H1 (cell line): ENCODE measurements around the gene FEV. TPM values are rescaled to one million over a fixed set of nuclear protein-coding genes. Genes with fewer than 3 reads are reported as not detected.

ENCODE experiments used
- CTCF ChIA-PET: fragments of 300-600 bp; sonication (Branson Sonifier 250); formaldehyde crosslinking; loops from one replicate; lab custom pipeline; 2021; ENCODE audit not compliant: partially characterized antibody; lab: Charles Lee
- POLR2A ChIA-PET: fragments of 300-600 bp; sonication (Branson Sonifier 250); formaldehyde crosslinking; loops from one replicate; lab custom pipeline; 2021; ENCODE audit warnings: inconsistent platforms; ENCODE audit not compliant: partially characterized antibody; lab: Charles Lee
- DNase-seq, 2 experiments: peaks; one replicate each; pipeline versions ENCODE4 v3.0.0 to v3.0.0-alpha.2; 2010 to 2022; ENCODE audit warnings: low spot score in 2 of 2, low read depth in 1 of 2, mixed read lengths in 1 of 2
- FAIRE-seq: peaks from 2 replicates; lab custom pipeline; 2011; peaks lifted over from hg19 to GRCh38; lab: Jason Lieb, UNC
- H2AFZ ChIP-seq: 2 replicates; pipeline ENCODE4 v1.8.1; 2012; ENCODE audit warnings: low read length, inconsistent platforms
- H2AK5ac ChIP-seq: 2 replicates; pipeline ENCODE4 v1.6.1; 2013; ENCODE audit warnings: low read depth, low read length
- H2BK120ac ChIP-seq: replicated peaks from 2 replicates; pipeline ENCODE3; 2013; ENCODE audit warnings: low read depth, low read length, inconsistent platforms
- H2BK12ac ChIP-seq: 2 replicates; pipeline ENCODE4 v1.6.1; 2013; ENCODE audit warnings: low read depth, low read length
- H2BK15ac ChIP-seq: 2 replicates; pipeline ENCODE4 v1.6.1; 2013; ENCODE audit warnings: low read length
- H2BK20ac ChIP-seq: 2 replicates; pipeline ENCODE4 v1.6.1; 2013; ENCODE audit warnings: low read length
- H2BK5ac ChIP-seq: 2 replicates; pipeline ENCODE4 v1.6.1; 2013; ENCODE audit warnings: low read depth, low read length
- H3K14ac ChIP-seq: 2 replicates; pipeline ENCODE4 v1.6.1; 2013; ENCODE audit warnings: inconsistent platforms; ENCODE audit not compliant: insufficient read length
- H3K18ac ChIP-seq: 2 replicates; pipeline ENCODE4 v1.6.1; 2013; ENCODE audit warnings: low read length; ENCODE audit errors: extremely low read depth
- H3K23ac ChIP-seq: 2 replicates; pipeline ENCODE4 v1.6.1; 2013; ENCODE audit warnings: inconsistent platforms; ENCODE audit not compliant: insufficient read length
- H3K23me2 ChIP-seq: 2 replicates; pipeline ENCODE4 v1.6.1; 2013; ENCODE audit warnings: low read depth, low read length
- H3K27ac ChIP-seq: 2 replicates; pipeline ENCODE4 v1.6.1; 2011; ENCODE audit warnings: low read depth, low read length, inconsistent platforms
- H3K27me3 ChIP-seq, 4 experiments: replicated peaks in 1 of 4; 1 replicate in 1 of 4; 2 replicates in 3 of 4; pipeline versions ENCODE4 v1.6.1 to v1.8.1; 2011 to 2013; ENCODE audit warnings: low read length in 3 of 4, mild to moderate bottlenecking in 3 of 4, inconsistent platforms in 2 of 4, mixed read lengths in 2 of 4, moderate library complexity in 1 of 4; ENCODE audit not compliant: control insufficient read depth in 3 of 4, insufficient read depth in 3 of 4; ENCODE audit errors: extremely low read depth in 1 of 4
- H3K36me3 ChIP-seq, 4 experiments: 2 replicates each; pipeline versions ENCODE4 v1.6.1 to v1.8.1; 2011 to 2013; ENCODE audit warnings: mild to moderate bottlenecking in 4 of 4, low read length in 3 of 4, moderate library complexity in 2 of 4, control low read depth in 1 of 4, inconsistent platforms in 1 of 4; ENCODE audit not compliant: insufficient read depth in 4 of 4, control insufficient read depth in 2 of 4
- H3K4ac ChIP-seq: replicated peaks from 2 replicates; pipeline ENCODE3; 2013; ENCODE audit warnings: low read length, low read depth, mixed read lengths, inconsistent platforms; ENCODE audit not compliant: insufficient read length
- H3K4me1 ChIP-seq, 4 experiments: replicated peaks in 1 of 4; 1 replicate in 1 of 4; 2 replicates in 3 of 4; pipeline versions ENCODE4 v1.6.1 to v1.8.1; 2011 to 2013; ENCODE audit warnings: low read length in 3 of 4, inconsistent platforms in 2 of 4, mixed read lengths in 1 of 4; ENCODE audit not compliant: insufficient read depth in 4 of 4, control insufficient read depth in 3 of 4
- H3K4me2 ChIP-seq, 2 experiments: 2 replicates each; pipeline versions ENCODE4 v1.6.1 to v1.8.1; 2011 to 2013; ENCODE audit warnings: low read depth in 2 of 2, low read length in 2 of 2, control low read depth in 1 of 2, inconsistent platforms in 1 of 2, mild to moderate bottlenecking in 1 of 2; ENCODE audit not compliant: insufficient read depth in 1 of 2
- H3K4me3 ChIP-seq, 4 experiments: fragments of 200-600, 300-600 bp in 1 of 4; sonication (generic), shearing (Covaris generic), sonication (Bioruptor Twin) in 1 of 4; 2 replicates each; pipeline versions ENCODE4 v1.5.1 to v1.8.1; 2011 to 2016; ENCODE audit warnings: low read length in 4 of 4, low read depth in 3 of 4, control low read depth in 2 of 4, inconsistent platforms in 2 of 4, mild to moderate bottlenecking in 2 of 4, mixed read lengths in 1 of 4, moderate library complexity in 1 of 4; ENCODE audit not compliant: insufficient read depth in 2 of 4; ENCODE audit errors: extremely low read depth in 1 of 4
- H3K56ac ChIP-seq: replicated peaks from 2 replicates; pipeline ENCODE3; 2013; ENCODE audit warnings: low read depth, mild to moderate bottlenecking, mixed read lengths, low read length, inconsistent platforms; ENCODE audit not compliant: insufficient read length
- H3K79me1 ChIP-seq: 2 replicates; pipeline ENCODE4 v1.6.1; 2013; ENCODE audit warnings: low read depth, low read length, control low read depth
- H3K79me2 ChIP-seq, 2 experiments: 2 replicates each; pipeline versions ENCODE4 v1.6.1 to v1.8.1; 2012 to 2013; ENCODE audit warnings: low read length in 2 of 2, mild to moderate bottlenecking in 2 of 2, inconsistent platforms in 1 of 2; ENCODE audit not compliant: insufficient read depth in 2 of 2, control insufficient read depth in 1 of 2
- H3K9ac ChIP-seq, 4 experiments: replicated peaks in 1 of 4; 1 replicate in 1 of 4; 2 replicates in 3 of 4; pipeline versions ENCODE4 v1.6.1 to v1.8.1; 2011 to 2013; ENCODE audit warnings: low read depth in 3 of 4, low read length in 3 of 4, control low read depth in 2 of 4, mild to moderate bottlenecking in 2 of 4, moderate library complexity in 2 of 4, inconsistent platforms in 1 of 4; ENCODE audit errors: extremely low read depth in 1 of 4
- H3K9me3 ChIP-seq, 2 experiments: 2 replicates each; pipeline versions ENCODE4 v1.6.1 to v1.8.1; 2012 to 2013; ENCODE audit warnings: mild to moderate bottlenecking in 2 of 2, moderate library complexity in 2 of 2, control low read depth in 1 of 2, inconsistent platforms in 1 of 2, low read depth in 1 of 2, low read length in 1 of 2, mixed read lengths in 1 of 2; ENCODE audit not compliant: insufficient read depth in 2 of 2
- H4K20me1 ChIP-seq, 2 experiments: replicated peaks in 1 of 2; 2 replicates each; pipeline versions ENCODE3 to v1.8.1; 2011 to 2013; ENCODE audit warnings: inconsistent platforms in 2 of 2, low read length in 2 of 2, mild to moderate bottlenecking in 1 of 2; ENCODE audit not compliant: insufficient read depth in 2 of 2, control insufficient read depth in 1 of 2
- H4K5ac ChIP-seq: 2 replicates; pipeline ENCODE4 v1.6.1; 2013; ENCODE audit warnings: low read length, low read depth, mixed read lengths, inconsistent platforms; ENCODE audit not compliant: insufficient read length
- H4K8ac ChIP-seq: 2 replicates; pipeline ENCODE4 v1.8.0; 2013; ENCODE audit warnings: mild to moderate bottlenecking, moderate library complexity, low read length, inconsistent platforms; ENCODE audit not compliant: insufficient read depth; ENCODE audit errors: extremely low read depth
- H4K91ac ChIP-seq: replicated peaks from 2 replicates; pipeline ENCODE3; 2013; ENCODE audit warnings: low read length, mixed read lengths, inconsistent platforms; ENCODE audit not compliant: insufficient read length
- CTBP2 ChIP-seq: IDR thresholded peaks from 2 replicates; pipeline ENCODE4 v1.7.0; 2011; ENCODE audit warnings: borderline replicate concordance, mild to moderate bottlenecking, moderate library complexity, mixed read lengths, low read length; ENCODE audit not compliant: insufficient read depth, insufficient read length
- EZH2 ChIP-seq: fragments of 200-600 bp; sonication (generic); IDR thresholded peaks from 2 replicates; pipeline ENCODE4 v1.7.1; 2012; ENCODE audit warnings: low read depth, mild to moderate bottlenecking, moderate library complexity, low read length, inconsistent platforms; ENCODE audit not compliant: severe bottlenecking
- NANOG ChIP-seq: IDR thresholded peaks from 2 replicates; pipeline ENCODE4 v1.6.1; 2011; ENCODE audit warnings: low read length, low read depth, mild to moderate bottlenecking, inconsistent platforms; ENCODE audit not compliant: insufficient read depth, poor library complexity, severe bottlenecking
- RBBP5 ChIP-seq: IDR thresholded peaks from 2 replicates; pipeline ENCODE4 v1.7.1; 2012; ENCODE audit warnings: low read depth, mild to moderate bottlenecking, inconsistent platforms, low read length, moderate library complexity, borderline replicate concordance
- RNF2 ChIP-seq: fragments of 200-900, 300-1000 bp; sonication (generic); IDR thresholded peaks from 2 replicates; pipeline ENCODE4 v1.7.1; 2016; ENCODE audit warnings: borderline replicate concordance, low read depth, mild to moderate bottlenecking, antibody characterized with exemption, low read length; ENCODE audit not compliant: poor library complexity, severe bottlenecking; ENCODE audit errors: missing control alignments
- SAP30 ChIP-seq: fragments of 300-600 bp; sonication (generic); IDR thresholded peaks from 2 replicates; pipeline ENCODE4 v1.7.1; 2012; ENCODE audit warnings: low read length, moderate library complexity, mild to moderate bottlenecking, inconsistent platforms; ENCODE audit not compliant: insufficient read depth, insufficient replicate concordance
- SUZ12 ChIP-seq: fragments of 200-600 bp; sonication (generic); IDR thresholded peaks from 2 replicates; pipeline ENCODE4 v1.6.1; 2012; ENCODE audit warnings: mild to moderate bottlenecking, inconsistent platforms, low read length, moderate library complexity, mixed read lengths
- TCF12 ChIP-seq: IDR thresholded peaks from 2 replicates; pipeline ENCODE4 v1.6.1; 2011; ENCODE audit warnings: low read depth, mild to moderate bottlenecking, low read length
- WGBS, 2 experiments: shearing (Covaris generic) in 1 of 2; methylation state at CpG; one replicate each; pipeline versions ENCODE4 v1.1.6 to v1.1.7; 2013 to 2015; ENCODE audit warnings: low lambda C conversion rate in 2 of 2, mixed read lengths in 2 of 2, inconsistent platforms in 1 of 2, low coverage in 1 of 2, missing lambda C conversion rate in 1 of 2; ENCODE audit not compliant: insufficient replicate concordance in 2 of 2, insufficient coverage in 1 of 2, insufficient read length in 1 of 2; ENCODE audit errors: extremely low coverage in 1 of 2, missing lambda C conversion rate in 1 of 2; 5-methylcytosine and 5-hydroxymethylcytosine counted together
- polyA plus RNA-seq, 7 experiments: library from polyadenylated mRNA; depleted of rRNA in 3 of 7; stranded (reverse) in 5 of 7; unstranded in 2 of 7; fragments of >200 nt in 5 of 7; fragments of 200-250 nt in 2 of 7; gene quantifications; 1 replicate in 5 of 7; 2 replicates in 1 of 7; 4 replicates in 1 of 7; pipeline versions ENCODE4 v1.2.1 to v1.2.3, GENCODE V29; 2011 to 2013; ENCODE audit warnings: missing spikeins in 2 of 7, mixed read lengths in 2 of 7
- total RNA-seq: library from RNA; stranded (reverse); fragmentation: NEBNext Ultra II Directional; extraction: Animal tissue kit (Norgen Biotek cat#: 25700); gene quantifications from 2 replicates; pipeline ENCODE4 v1.2.1, GENCODE V29; 2021
- TF ChIP-seq, protein P1 (sequence below): IDR thresholded peaks from 2 replicates; pipeline ENCODE4 v1.6.1; 2012; ENCODE audit warnings: inconsistent platforms
- TF ChIP-seq, protein P2 (sequence below): IDR thresholded peaks from 2 replicates; pipeline ENCODE4 v1.6.1; 2012; ENCODE audit warnings: low read length, inconsistent platforms

The FEV gene
- total and polyA plus RNA-seq, 2 of the 8 experiments (the other 6 are each of a cell fraction or from before 2014, with no cell fraction given) = not detected

DNA sequence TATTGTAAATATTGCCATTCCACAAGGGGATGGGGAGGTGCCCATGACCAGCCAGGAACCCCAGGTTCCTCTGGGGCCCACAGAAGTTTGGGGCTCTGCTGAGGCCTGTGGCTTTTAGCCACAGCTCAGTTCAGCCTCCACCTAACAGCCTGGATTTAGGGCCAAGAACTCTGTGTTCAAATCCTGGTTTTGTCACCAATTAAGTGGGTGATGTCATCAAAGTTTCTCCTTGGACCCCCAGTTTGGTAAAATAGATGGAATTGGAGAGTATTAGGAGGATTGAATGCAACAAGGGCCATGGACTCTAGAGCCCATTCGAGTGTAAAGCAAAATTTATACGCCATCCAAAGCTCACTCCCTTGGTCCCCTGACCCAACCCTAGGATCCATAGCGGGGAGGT is 3.2 kb upstream of the FEV start:
- no peak for FAIRE-seq
- CTCF ChIA-PET = interaction anchor here (1.1 to 19.5 kb wide), 9 partner anchors 7 to 1232 kb away, joined by 3 to 284 read pairs (median 5); partner anchors contain the start of gene FEV
- no peak for TF ChIP-seq SUZ12
- no peak for TF ChIP-seq RNF2
- no peak for TF ChIP-seq EZH2
- TF ChIP-seq RBBP5 = no peak
- TF ChIP-seq, protein P1, sequence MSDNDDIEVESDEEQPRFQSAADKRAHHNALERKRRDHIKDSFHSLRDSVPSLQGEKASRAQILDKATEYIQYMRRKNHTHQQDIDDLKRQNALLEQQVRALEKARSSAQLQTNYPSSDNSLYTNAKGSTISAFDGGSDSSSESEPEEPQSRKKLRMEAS = no peak
- TF ChIP-seq NANOG = no peak
- no peak for TF ChIP-seq CTBP2
- TF ChIP-seq SAP30 = no peak
- TF ChIP-seq TCF12 = no peak
- TF ChIP-seq, protein P2, sequence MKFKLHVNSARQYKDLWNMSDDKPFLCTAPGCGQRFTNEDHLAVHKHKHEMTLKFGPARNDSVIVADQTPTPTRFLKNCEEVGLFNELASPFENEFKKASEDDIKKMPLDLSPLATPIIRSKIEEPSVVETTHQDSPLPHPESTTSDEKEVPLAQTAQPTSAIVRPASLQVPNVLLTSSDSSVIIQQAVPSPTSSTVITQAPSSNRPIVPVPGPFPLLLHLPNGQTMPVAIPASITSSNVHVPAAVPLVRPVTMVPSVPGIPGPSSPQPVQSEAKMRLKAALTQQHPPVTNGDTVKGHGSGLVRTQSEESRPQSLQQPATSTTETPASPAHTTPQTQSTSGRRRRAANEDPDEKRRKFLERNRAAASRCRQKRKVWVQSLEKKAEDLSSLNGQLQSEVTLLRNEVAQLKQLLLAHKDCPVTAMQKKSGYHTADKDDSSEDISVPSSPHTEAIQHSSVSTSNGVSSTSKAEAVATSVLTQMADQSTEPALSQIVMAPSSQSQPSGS = no peak

More for the DNA sequence above, 3.2 kb upstream of the FEV start:
- no peak overlapping the region for H4K5ac ChIP-seq
- H3K4ac ChIP-seq = no peak overlapping the region
- no peak overlapping the region for H2BK5ac ChIP-seq
- H3K4me1 ChIP-seq = peaks cover 0 to 16% (median 9%) of the 10 kb centered on the region in 4 experiments; a peak in 5 of 7 replicates
- H3K36me3 ChIP-seq = peaks cover 0 to 4% (median 0%) of the 10 kb centered on the region in 4 experiments; a peak in 1 of 8 replicates
- H3K79me1 ChIP-seq = no peaks in the 10 kb centered on the region
- no peak overlapping the region for H2BK12ac ChIP-seq
- WGBS, 2 experiments = 35% methylated on average over 3 of the region's 3 CpGs; no CpG with 5 or more reads in 1 of the 2 experiments
- H4K91ac ChIP-seq = no peak overlapping the region
- H2BK120ac ChIP-seq = no peak overlapping the region
- no peaks in the 10 kb centered on the region for H3K9me3 ChIP-seq
- no peak overlapping the region for H3K14ac ChIP-seq
- no peak for DNase-seq
- POLR2A ChIA-PET = interaction anchor here (1.4 kb wide), 2 partner anchors 11 to 14 kb away, joined by 3 to 4 read pairs; no protein-coding TSS in a partner anchor
- no peak overlapping the region for H3K4me2 ChIP-seq
- H2BK20ac ChIP-seq = no peak overlapping the region
- H3K79me2 ChIP-seq = no peaks in the 10 kb centered on the region
- peaks cover 22 to 42% of the 10 kb centered on the region in 2 experiments for H4K20me1 ChIP-seq
- H2BK15ac ChIP-seq = no peak overlapping the region
- no peak overlapping the region for H2AFZ ChIP-seq
- no peak overlapping the region for H3K27ac ChIP-seq
- H3K56ac ChIP-seq = no peak overlapping the region
- H3K27me3 ChIP-seq = peaks cover 97 to 100% (median 99%) of the 10 kb centered on the region in 4 experiments
- H3K18ac ChIP-seq = no peak overlapping the region
- H3K23ac ChIP-seq = no peak overlapping the region
- H3K4me3 ChIP-seq = no peak overlapping the region
- H3K23me2 ChIP-seq = peaks cover 3% of the 10 kb centered on the region; the same call in 1 of the 2 replicates
- H2AK5ac ChIP-seq = no peak overlapping the region
- H4K8ac ChIP-seq = no peak overlapping the region
- H3K9ac ChIP-seq = no peak overlapping the region
